HG03575 (cell line): ENCODE results near the gene DHRS3.

Experiments
- ATAC-seq: cut with Tn5 transposase; IDR thresholded peaks from one replicate; pipeline ENCODE4 v1.9.1; 2021; ENCODE audit not compliant: unreplicated experiment, insufficient number of reproducible peaks, low FRiP score; ENCODE audit errors: extremely low read depth

DHRS3 gene

GRCh38 chr1:12562955-12563576 is 54.9 kb downstream of the DHRS3 start:
- no peak for ATAC-seq

- no peak for ATAC-seq
These were observed 56.9 kb downstream of the DHRS3 start for GRCh38 chr1:12561121-12561520.

GRCh38 chr1:12556957-12557935 is 60.8 kb downstream of the DHRS3 start:
- ATAC-seq: no peak

- ATAC-seq: no peak
These were observed 61.6 kb downstream of the DHRS3 start for GRCh38 chr1:12556368-12556930.

GRCh38 chr1:12555411-12556367 is 62.3 kb downstream of the DHRS3 start:
- ATAC-seq: no peak

GRCh38 chr1:12554521-12555305 is 63.3 kb downstream of the DHRS3 start:
- no peak for ATAC-seq

- no peak for ATAC-seq
These were observed 64.0 kb downstream of the DHRS3 start for GRCh38 chr1:12553963-12554362.

- no peak for ATAC-seq
These were observed 64.8 kb downstream of the DHRS3 start for GRCh38 chr1:12552951-12553921.

- no peak for ATAC-seq
These were observed 65.7 kb downstream of the DHRS3 start for GRCh38 chr1:12552111-12552888.

- ATAC-seq: no peak
These were observed 66.4 kb downstream of the DHRS3 start for GRCh38 chr1:12551584-12551983.

- ATAC-seq: no peak
These were observed 68.3 kb downstream of the DHRS3 start for GRCh38 chr1:12549460-12550349.

GRCh38 chr1:12548973-12549459 is 69.0 kb downstream of the DHRS3 start:
- no peak for ATAC-seq

- ATAC-seq: no peak
These were observed 69.6 kb downstream of the DHRS3 start for GRCh38 chr1:12548279-12548972.

- no peak for ATAC-seq
These were observed 70.3 kb downstream of the DHRS3 start for GRCh38 chr1:12547586-12548225.
